ENCODE data around the gene ELOVL2. TPM values are rescaled to one million over a fixed set of nuclear protein-coding genes. Genes with fewer than 3 reads are reported as not detected.

Gene ELOVL2
- total RNA-seq, 1 experiment from 2014 or later = 12.7 TPM

DNA sequence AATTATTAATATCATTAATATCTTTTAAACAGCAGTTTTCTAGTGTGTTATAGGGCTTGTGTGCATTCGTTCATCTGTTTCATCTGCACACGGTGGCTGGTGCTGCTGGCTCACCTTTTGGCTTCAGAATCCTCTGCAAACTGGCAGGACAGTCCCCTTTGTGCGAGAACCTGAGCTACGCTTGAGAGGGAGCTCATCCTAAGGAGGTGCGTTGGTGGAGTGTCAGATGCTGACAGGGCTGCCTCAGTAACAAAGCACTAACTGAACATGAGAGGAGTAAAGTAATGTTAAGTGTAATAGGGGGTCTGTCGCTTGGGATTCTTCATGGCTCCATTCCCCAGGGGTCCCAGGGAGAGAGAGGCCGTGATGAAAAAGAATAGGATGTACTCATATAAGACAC, 22.4 kb downstream of the ELOVL2 start:
- TF ChIP-seq, protein P1, sequence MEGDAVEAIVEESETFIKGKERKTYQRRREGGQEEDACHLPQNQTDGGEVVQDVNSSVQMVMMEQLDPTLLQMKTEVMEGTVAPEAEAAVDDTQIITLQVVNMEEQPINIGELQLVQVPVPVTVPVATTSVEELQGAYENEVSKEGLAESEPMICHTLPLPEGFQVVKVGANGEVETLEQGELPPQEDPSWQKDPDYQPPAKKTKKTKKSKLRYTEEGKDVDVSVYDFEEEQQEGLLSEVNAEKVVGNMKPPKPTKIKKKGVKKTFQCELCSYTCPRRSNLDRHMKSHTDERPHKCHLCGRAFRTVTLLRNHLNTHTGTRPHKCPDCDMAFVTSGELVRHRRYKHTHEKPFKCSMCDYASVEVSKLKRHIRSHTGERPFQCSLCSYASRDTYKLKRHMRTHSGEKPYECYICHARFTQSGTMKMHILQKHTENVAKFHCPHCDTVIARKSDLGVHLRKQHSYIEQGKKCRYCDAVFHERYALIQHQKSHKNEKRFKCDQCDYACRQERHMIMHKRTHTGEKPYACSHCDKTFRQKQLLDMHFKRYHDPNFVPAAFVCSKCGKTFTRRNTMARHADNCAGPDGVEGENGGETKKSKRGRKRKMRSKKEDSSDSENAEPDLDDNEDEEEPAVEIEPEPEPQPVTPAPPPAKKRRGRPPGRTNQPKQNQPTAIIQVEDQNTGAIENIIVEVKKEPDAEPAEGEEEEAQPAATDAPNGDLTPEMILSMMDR (conservative IDR thresholded peaks at IDR 0.05; ENCODE audit: low read depth, low read length) = no peak
- no peak for TF ChIP-seq EZH2 (IDR thresholded peaks at IDR 0.05; ENCODE audit: borderline replicate concordance, low read depth, low read length, poor library complexity, severe bottlenecking)
- POLR2A ChIA-PET (ENCODE audit: low non-redundant PET) = no interaction called here
- Histone ChIP-seq H3K4me3 (ENCODE audit: low read depth, low read length, poor library complexity, severe bottlenecking) (no peak overlapping the region), H3K27ac (ENCODE audit: low read depth, low read length, poor library complexity, severe bottlenecking) (no peak overlapping the region), H3K4me1 (ENCODE audit: insufficient read depth, low read length, poor library complexity, severe bottlenecking) (peaks cover 24% of the 10 kb centered on the region), H3K27me3 (replicated peaks; ENCODE audit: insufficient read depth, low read depth, low read length, poor library complexity) (no peaks in the 10 kb centered on the region), H3K36me3 (ENCODE audit: insufficient read depth, low read length, poor library complexity, severe bottlenecking) (no peaks in the 10 kb centered on the region), H3K9me3 (ENCODE audit: low read depth, low read length, poor library complexity, severe bottlenecking) (no peaks in the 10 kb centered on the region)
- CTCF ChIA-PET = no interaction called here
- intact Hi-C loops (cut with micrococcal nuclease; ENCODE audit: unreplicated experiment) = no loop called here
- BruUV-seq (replicated peaks) = no TSS peak
- DNase-seq (ENCODE audit: low spot score) = no peak

DNA sequence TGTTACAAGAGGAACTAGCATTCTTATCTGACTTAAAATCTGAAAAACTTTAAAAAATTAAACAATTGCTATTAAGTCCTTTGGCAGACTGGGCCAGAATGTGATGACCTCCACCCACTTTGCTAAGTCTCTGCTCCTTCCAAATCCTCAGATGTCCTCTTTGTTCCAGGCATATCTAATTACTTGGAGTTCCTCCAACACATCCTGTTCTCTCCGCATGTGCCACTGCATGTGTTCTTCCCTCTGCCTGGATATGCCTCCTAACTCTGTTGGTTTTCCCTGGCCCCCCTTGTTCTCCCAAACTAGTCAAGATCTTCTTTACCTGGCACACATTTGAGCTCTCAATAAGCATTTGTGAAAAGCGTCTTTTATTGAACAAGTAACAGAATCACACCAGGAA, 23.1 kb downstream of the ELOVL2 start:
- H3K27ac ChIP-seq (ENCODE audit: low read depth, low read length, poor library complexity, severe bottlenecking) = no peak overlapping the region
- H3K4me3 ChIP-seq (ENCODE audit: low read depth, low read length, poor library complexity, severe bottlenecking) = no peak overlapping the region
- peak; percentile 19 for DNase-seq (ENCODE audit: low spot score)
- no peaks in the 10 kb centered on the region for H3K9me3 ChIP-seq (ENCODE audit: low read depth, low read length, poor library complexity, severe bottlenecking)
- intact Hi-C loops (cut with micrococcal nuclease; ENCODE audit: unreplicated experiment) = no loop called here
- ChIA-PET POLR2A (ENCODE audit: low non-redundant PET) (no interaction called here), CTCF (no interaction called here)
- H3K27me3 ChIP-seq (replicated peaks; ENCODE audit: insufficient read depth, low read depth, low read length, poor library complexity) = no peaks in the 10 kb centered on the region
- H3K4me1 ChIP-seq (ENCODE audit: insufficient read depth, low read length, poor library complexity, severe bottlenecking) = peaks cover 18% of the 10 kb centered on the region
- BruUV-seq (replicated peaks) = no TSS peak
- no peak for TF ChIP-seq EZH2 (IDR thresholded peaks at IDR 0.05; ENCODE audit: borderline replicate concordance, low read depth, low read length, poor library complexity, severe bottlenecking)
- TF ChIP-seq, protein P1 (conservative IDR thresholded peaks at IDR 0.05; ENCODE audit: low read depth, low read length) = no peak
- H3K36me3 ChIP-seq (ENCODE audit: insufficient read depth, low read length, poor library complexity, severe bottlenecking) = no peaks in the 10 kb centered on the region

DNA sequence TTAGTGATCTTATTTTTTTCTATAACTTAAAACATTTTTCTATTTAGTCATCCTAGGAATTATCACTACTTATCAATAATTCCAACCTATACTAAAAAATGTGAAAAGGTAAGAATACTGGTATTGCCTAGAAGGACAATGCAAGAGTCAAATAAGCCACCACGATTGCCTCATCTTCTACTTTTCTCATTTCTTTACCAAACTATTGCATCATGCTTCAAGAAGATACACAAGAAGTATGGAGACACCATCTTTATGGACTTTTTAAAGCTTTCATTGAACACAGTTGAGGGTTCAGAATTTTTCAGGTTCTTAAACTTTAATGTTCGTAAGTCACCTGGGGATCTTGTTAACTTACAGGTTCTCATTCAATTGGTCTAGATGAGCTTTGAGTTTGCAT, 25.9 kb downstream of the ELOVL2 start:
- BruUV-seq (replicated peaks) = no TSS peak
- Histone ChIP-seq H3K36me3 (ENCODE audit: insufficient read depth, low read length, poor library complexity, severe bottlenecking) (no peaks in the 10 kb centered on the region), H3K27ac (ENCODE audit: low read depth, low read length, poor library complexity, severe bottlenecking) (no peak overlapping the region), H3K4me3 (ENCODE audit: low read depth, low read length, poor library complexity, severe bottlenecking) (no peak overlapping the region), H3K4me1 (ENCODE audit: insufficient read depth, low read length, poor library complexity, severe bottlenecking) (peaks cover 16% of the 10 kb centered on the region), H3K27me3 (replicated peaks; ENCODE audit: insufficient read depth, low read depth, low read length, poor library complexity) (no peaks in the 10 kb centered on the region), H3K9me3 (ENCODE audit: low read depth, low read length, poor library complexity, severe bottlenecking) (no peaks in the 10 kb centered on the region)
- intact Hi-C loops (cut with micrococcal nuclease; ENCODE audit: unreplicated experiment) = no loop called here
- POLR2A ChIA-PET (ENCODE audit: low non-redundant PET) = no interaction called here
- DNase-seq (ENCODE audit: low spot score) = no peak
- TF ChIP-seq, protein P1 (conservative IDR thresholded peaks at IDR 0.05; ENCODE audit: low read depth, low read length) = no peak
- no peak for TF ChIP-seq EZH2 (IDR thresholded peaks at IDR 0.05; ENCODE audit: borderline replicate concordance, low read depth, low read length, poor library complexity, severe bottlenecking)
- CTCF ChIA-PET = no interaction called here
